ENCODE data around the gene TMEM132C.

TMEM132C gene

GRCh38 chr12:128415036-128415560, 148.1 kb downstream of the TMEM132C start:
- DNase-seq (ENCODE audit: low read depth in 2 of 3, low spot score in 2 of 3), result no peak

- no peak for DNase-seq (ENCODE audit: low read depth in 2 of 3, low spot score in 2 of 3)
These were observed 152.0 kb downstream of the TMEM132C start for GRCh38 chr12:128418944-128419343.

GRCh38 chr12:128420163-128420562, 153.2 kb downstream of the TMEM132C start:
- no peak for DNase-seq (ENCODE audit: low read depth in 2 of 3, low spot score in 2 of 3)

- DNase-seq (ENCODE audit: low read depth in 2 of 3, low spot score in 2 of 3), result no peak
These were observed 154.4 kb downstream of the TMEM132C start for GRCh38 chr12:128421375-128421774.

GRCh38 chr12:128423205-128423604, 156.2 kb downstream of the TMEM132C start:
- no peak for DNase-seq (ENCODE audit: low read depth in 2 of 3, low spot score in 2 of 3)

GRCh38 chr12:128424931-128425431, 158.0 kb downstream of the TMEM132C start:
- DNase-seq (ENCODE audit: low read depth in 2 of 3, low spot score in 2 of 3), result no peak

GRCh38 chr12:128425666-128426331, 158.8 kb downstream of the TMEM132C start:
- DNase-seq (ENCODE audit: low read depth in 2 of 3, low spot score in 2 of 3), result no peak

- no peak for DNase-seq (ENCODE audit: low read depth in 2 of 3, low spot score in 2 of 3)
These were observed 159.5 kb downstream of the TMEM132C start for GRCh38 chr12:128426511-128426910.

- DNase-seq (ENCODE audit: low read depth in 2 of 3, low spot score in 2 of 3), result no peak
These were observed 172.8 kb downstream of the TMEM132C start for GRCh38 chr12:128439796-128440195.

GRCh38 chr12:128442096-128442495, 175.1 kb downstream of the TMEM132C start:
- no peak for DNase-seq (ENCODE audit: low read depth in 2 of 3, low spot score in 2 of 3)

- DNase-seq (ENCODE audit: low read depth in 2 of 3, low spot score in 2 of 3), result no peak
These were observed 177.6 kb downstream of the TMEM132C start for GRCh38 chr12:128444598-128444997.

GRCh38 chr12:128445415-128446127, 178.6 kb downstream of the TMEM132C start:
- DNase-seq (ENCODE audit: low read depth in 2 of 3, low spot score in 2 of 3), result no peak

GRCh38 chr12:128449146-128449894, 182.3 kb downstream of the TMEM132C start:
- DNase-seq (ENCODE audit: low read depth in 2 of 3, low spot score in 2 of 3), result no peak

GRCh38 chr12:128450810-128451209, 183.8 kb downstream of the TMEM132C start:
- no peak for DNase-seq (ENCODE audit: low read depth in 2 of 3, low spot score in 2 of 3)

- DNase-seq (ENCODE audit: low read depth in 2 of 3, low spot score in 2 of 3), result no peak
These were observed 188.9 kb downstream of the TMEM132C start for GRCh38 chr12:128455851-128456250.

- DNase-seq (ENCODE audit: low read depth in 2 of 3, low spot score in 2 of 3), result no peak
These were observed 190.0 kb downstream of the TMEM132C start for GRCh38 chr12:128456922-128457321.

- no peak for DNase-seq (ENCODE audit: low read depth in 2 of 3, low spot score in 2 of 3)
These were observed 191.5 kb downstream of the TMEM132C start for GRCh38 chr12:128458301-128458974.

- DNase-seq (ENCODE audit: low read depth in 2 of 3, low spot score in 2 of 3), result no peak
These were observed 192.1 kb downstream of the TMEM132C start for GRCh38 chr12:128459067-128459466.

GRCh38 chr12:128463881-128464280, 196.9 kb downstream of the TMEM132C start:
- no peak for DNase-seq (ENCODE audit: low read depth in 2 of 3, low spot score in 2 of 3)

- DNase-seq (ENCODE audit: low read depth in 2 of 3, low spot score in 2 of 3), result no peak
These were observed 200.9 kb downstream of the TMEM132C start for GRCh38 chr12:128467882-128468281.

GRCh38 chr12:128468926-128469325, 202.0 kb downstream of the TMEM132C start:
- no peak for DNase-seq (ENCODE audit: low read depth in 2 of 3, low spot score in 2 of 3)

Measured in activated CD8-positive, alpha-beta memory T cell treated with anti-CD3 and anti-CD28 coated beads for 48 hours (primary cell).